ENCODE measurements around the gene PARD6G.

GRCh38 chr18:80145196-80145804 lies 102.0 kb downstream of the PARD6G start:
- TF ChIP-seq EZH2phosphoT487 (IDR thresholded peaks at IDR 0.05; ENCODE audit: insufficient read depth, low read depth) (no peak), EZH2 (IDR thresholded peaks at IDR 0.05; ENCODE audit: insufficient read depth, poor library complexity, severe bottlenecking) (no peak)

Data from GM23248 (cell line).